ENCODE results near the gene CD34.

Gene CD34

GRCh38 chr1:207903053-207903452 is 7.9 kb downstream of the CD34 start:
- DNase-seq (ENCODE audit: insufficient read length, low spot score) (no peak), FAIRE-seq (no peak)
- TF ChIP-seq SPI1 (IDR thresholded peaks at IDR 0.05; ENCODE audit: low read depth, low read length): no peak
- TF ChIP-seq POLR2A (IDR thresholded peaks at IDR 0.05; ENCODE audit: low read depth, low read length): no peak
- no peak for TF ChIP-seq PAX5 (IDR thresholded peaks at IDR 0.05; ENCODE audit: insufficient read depth, low read length, severe bottlenecking)
- no peak for TF ChIP-seq POLR2AphosphoS5 (IDR thresholded peaks at IDR 0.05; ENCODE audit: low read depth, low read length)
- TF ChIP-seq POU2F2 (IDR thresholded peaks at IDR 0.05; ENCODE audit: low read depth, low read length): no peak
- TF ChIP-seq TAF1 (IDR thresholded peaks at IDR 0.05; ENCODE audit: low read depth, low read length): no peak

GRCh38 chr1:207902566-207902965 is 8.4 kb downstream of the CD34 start:
- TF ChIP-seq TAF1 (IDR thresholded peaks at IDR 0.05; ENCODE audit: low read depth, low read length) (no peak), POLR2AphosphoS5 (IDR thresholded peaks at IDR 0.05; ENCODE audit: low read depth, low read length) (no peak), PAX5 (IDR thresholded peaks at IDR 0.05; ENCODE audit: insufficient read depth, low read length, severe bottlenecking) (no peak), POLR2A (IDR thresholded peaks at IDR 0.05; ENCODE audit: low read depth, low read length) (no peak), SPI1 (IDR thresholded peaks at IDR 0.05; ENCODE audit: low read depth, low read length) (no peak), POU2F2 (IDR thresholded peaks at IDR 0.05; ENCODE audit: low read depth, low read length) (no peak)
- no peak for FAIRE-seq
- no peak for DNase-seq (ENCODE audit: insufficient read length, low spot score)

- FAIRE-seq: no peak
- DNase-seq (ENCODE audit: insufficient read length, low spot score): no peak
- TF ChIP-seq TAF1 (IDR thresholded peaks at IDR 0.05; ENCODE audit: low read depth, low read length) (no peak), POLR2AphosphoS5 (IDR thresholded peaks at IDR 0.05; ENCODE audit: low read depth, low read length) (no peak), PAX5 (IDR thresholded peaks at IDR 0.05; ENCODE audit: insufficient read depth, low read length, severe bottlenecking) (no peak), POLR2A (IDR thresholded peaks at IDR 0.05; ENCODE audit: low read depth, low read length) (no peak), SPI1 (IDR thresholded peaks at IDR 0.05; ENCODE audit: low read depth, low read length) (no peak), POU2F2 (IDR thresholded peaks at IDR 0.05; ENCODE audit: low read depth, low read length) (no peak)
Observed at GRCh38 chr1:207901041-207901653, 9.8 kb downstream of the CD34 start.

- FAIRE-seq (no peak), DNase-seq (ENCODE audit: insufficient read length, low spot score) (no peak)
- no peak for TF ChIP-seq POLR2A (IDR thresholded peaks at IDR 0.05; ENCODE audit: low read depth, low read length)
- TF ChIP-seq SPI1 (IDR thresholded peaks at IDR 0.05; ENCODE audit: low read depth, low read length): no peak
- TF ChIP-seq TAF1 (IDR thresholded peaks at IDR 0.05; ENCODE audit: low read depth, low read length): no peak
- TF ChIP-seq PAX5 (IDR thresholded peaks at IDR 0.05; ENCODE audit: insufficient read depth, low read length, severe bottlenecking): no peak
- TF ChIP-seq POU2F2 (IDR thresholded peaks at IDR 0.05; ENCODE audit: low read depth, low read length): no peak
- TF ChIP-seq POLR2AphosphoS5 (IDR thresholded peaks at IDR 0.05; ENCODE audit: low read depth, low read length): no peak
Observed at GRCh38 chr1:207898836-207899235, 12.1 kb downstream of the CD34 start.

GRCh38 chr1:207898260-207898659 is 12.7 kb downstream of the CD34 start:
- no peak for FAIRE-seq
- no peak for DNase-seq (ENCODE audit: insufficient read length, low spot score)
- no peak for TF ChIP-seq POLR2AphosphoS5 (IDR thresholded peaks at IDR 0.05; ENCODE audit: low read depth, low read length)
- TF ChIP-seq PAX5 (IDR thresholded peaks at IDR 0.05; ENCODE audit: insufficient read depth, low read length, severe bottlenecking): no peak
- TF ChIP-seq POLR2A (IDR thresholded peaks at IDR 0.05; ENCODE audit: low read depth, low read length): no peak
- TF ChIP-seq POU2F2 (IDR thresholded peaks at IDR 0.05; ENCODE audit: low read depth, low read length): no peak
- no peak for TF ChIP-seq SPI1 (IDR thresholded peaks at IDR 0.05; ENCODE audit: low read depth, low read length)
- no peak for TF ChIP-seq TAF1 (IDR thresholded peaks at IDR 0.05; ENCODE audit: low read depth, low read length)

- no peak for TF ChIP-seq PAX5 (IDR thresholded peaks at IDR 0.05; ENCODE audit: insufficient read depth, low read length, severe bottlenecking)
- TF ChIP-seq SPI1 (IDR thresholded peaks at IDR 0.05; ENCODE audit: low read depth, low read length): no peak
- no peak for TF ChIP-seq POU2F2 (IDR thresholded peaks at IDR 0.05; ENCODE audit: low read depth, low read length)
- TF ChIP-seq TAF1 (IDR thresholded peaks at IDR 0.05; ENCODE audit: low read depth, low read length): no peak
- TF ChIP-seq POLR2AphosphoS5 (IDR thresholded peaks at IDR 0.05; ENCODE audit: low read depth, low read length): no peak
- no peak for TF ChIP-seq POLR2A (IDR thresholded peaks at IDR 0.05; ENCODE audit: low read depth, low read length)
- FAIRE-seq: no peak
- no peak for DNase-seq (ENCODE audit: insufficient read length, low spot score)
Observed at GRCh38 chr1:207897188-207897587, 13.7 kb downstream of the CD34 start.

GRCh38 chr1:207896547-207896946 is 14.4 kb downstream of the CD34 start:
- no peak for FAIRE-seq
- no peak for TF ChIP-seq POLR2A (IDR thresholded peaks at IDR 0.05; ENCODE audit: low read depth, low read length)
- TF ChIP-seq PAX5 (IDR thresholded peaks at IDR 0.05; ENCODE audit: insufficient read depth, low read length, severe bottlenecking): no peak
- no peak for TF ChIP-seq TAF1 (IDR thresholded peaks at IDR 0.05; ENCODE audit: low read depth, low read length)
- no peak for TF ChIP-seq SPI1 (IDR thresholded peaks at IDR 0.05; ENCODE audit: low read depth, low read length)
- TF ChIP-seq POU2F2 (IDR thresholded peaks at IDR 0.05; ENCODE audit: low read depth, low read length): no peak
- DNase-seq (ENCODE audit: insufficient read length, low spot score): no peak

- TF ChIP-seq POLR2A (IDR thresholded peaks at IDR 0.05; ENCODE audit: low read depth, low read length) (no peak), PAX5 (IDR thresholded peaks at IDR 0.05; ENCODE audit: insufficient read depth, low read length, severe bottlenecking) (no peak), POLR2AphosphoS5 (IDR thresholded peaks at IDR 0.05; ENCODE audit: low read depth, low read length) (no peak), SPI1 (IDR thresholded peaks at IDR 0.05; ENCODE audit: low read depth, low read length) (no peak), POU2F2 (IDR thresholded peaks at IDR 0.05; ENCODE audit: low read depth, low read length) (no peak), TAF1 (IDR thresholded peaks at IDR 0.05; ENCODE audit: low read depth, low read length) (no peak)
Observed at GRCh38 chr1:207894704-207895103, 16.2 kb downstream of the CD34 start.

GRCh38 chr1:207893737-207894582 is 17.0 kb downstream of the CD34 start:
- FAIRE-seq (no peak), DNase-seq (ENCODE audit: insufficient read length, low spot score) (no peak)
- no peak for TF ChIP-seq TAF1 (IDR thresholded peaks at IDR 0.05; ENCODE audit: low read depth, low read length)
- no peak for TF ChIP-seq SPI1 (IDR thresholded peaks at IDR 0.05; ENCODE audit: low read depth, low read length)
- TF ChIP-seq POLR2A (IDR thresholded peaks at IDR 0.05; ENCODE audit: low read depth, low read length): no peak
- no peak for TF ChIP-seq PAX5 (IDR thresholded peaks at IDR 0.05; ENCODE audit: insufficient read depth, low read length, severe bottlenecking)
- no peak for TF ChIP-seq POU2F2 (IDR thresholded peaks at IDR 0.05; ENCODE audit: low read depth, low read length)
- TF ChIP-seq POLR2AphosphoS5 (IDR thresholded peaks at IDR 0.05; ENCODE audit: low read depth, low read length): no peak

More at GRCh38 chr1:207894704-207895103, 16.2 kb downstream of the CD34 start:
- FAIRE-seq: no peak
- DNase-seq (ENCODE audit: insufficient read length, low spot score): no peak
